ENCODE measurements around the gene TMEM88.

DNA sequence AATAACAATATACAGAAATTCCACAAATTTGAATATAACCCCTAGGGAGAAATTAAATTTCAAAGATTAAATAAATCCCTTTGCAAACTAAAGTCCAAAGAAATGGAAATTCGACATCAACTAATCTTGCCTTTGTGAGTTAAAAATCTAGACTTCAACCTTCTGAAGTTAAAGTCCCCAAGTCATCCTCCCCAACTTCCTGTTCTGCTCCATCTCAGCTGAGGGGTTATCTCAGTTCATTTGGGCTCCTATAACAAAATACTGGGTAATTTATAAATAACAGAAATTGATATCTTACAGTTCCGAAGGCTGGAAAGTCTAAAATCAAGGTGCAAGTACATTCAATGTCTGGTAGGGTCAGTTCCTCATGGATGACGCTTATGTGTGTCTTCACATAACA lies 43.6 kb upstream of the TMEM88 start:
- TF ChIP-seq POLR2AphosphoS5 (IDR thresholded peaks at IDR 0.05) = no peak
- TF ChIP-seq, protein P1, sequence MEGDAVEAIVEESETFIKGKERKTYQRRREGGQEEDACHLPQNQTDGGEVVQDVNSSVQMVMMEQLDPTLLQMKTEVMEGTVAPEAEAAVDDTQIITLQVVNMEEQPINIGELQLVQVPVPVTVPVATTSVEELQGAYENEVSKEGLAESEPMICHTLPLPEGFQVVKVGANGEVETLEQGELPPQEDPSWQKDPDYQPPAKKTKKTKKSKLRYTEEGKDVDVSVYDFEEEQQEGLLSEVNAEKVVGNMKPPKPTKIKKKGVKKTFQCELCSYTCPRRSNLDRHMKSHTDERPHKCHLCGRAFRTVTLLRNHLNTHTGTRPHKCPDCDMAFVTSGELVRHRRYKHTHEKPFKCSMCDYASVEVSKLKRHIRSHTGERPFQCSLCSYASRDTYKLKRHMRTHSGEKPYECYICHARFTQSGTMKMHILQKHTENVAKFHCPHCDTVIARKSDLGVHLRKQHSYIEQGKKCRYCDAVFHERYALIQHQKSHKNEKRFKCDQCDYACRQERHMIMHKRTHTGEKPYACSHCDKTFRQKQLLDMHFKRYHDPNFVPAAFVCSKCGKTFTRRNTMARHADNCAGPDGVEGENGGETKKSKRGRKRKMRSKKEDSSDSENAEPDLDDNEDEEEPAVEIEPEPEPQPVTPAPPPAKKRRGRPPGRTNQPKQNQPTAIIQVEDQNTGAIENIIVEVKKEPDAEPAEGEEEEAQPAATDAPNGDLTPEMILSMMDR (IDR thresholded peaks at IDR 0.05) = no peak

Data from upper lobe of left lung (tissue), 4 donors.